HG03565 (cell line): ENCODE data around the gene PIKFYVE.
"Not testable (repeated sequence)": the region's sequence is repeated elsewhere in the genome, so short reads cannot be mapped to it uniquely, and the experiment has no call there.

ENCODE experiments used
- ATAC-seq: cut with Tn5 transposase; IDR thresholded peaks from one replicate; pipeline ENCODE4 v1.9.1; 2021; ENCODE audit warnings: mild to moderate bottlenecking, moderate library complexity; ENCODE audit not compliant: unreplicated experiment

Gene PIKFYVE

DNA sequence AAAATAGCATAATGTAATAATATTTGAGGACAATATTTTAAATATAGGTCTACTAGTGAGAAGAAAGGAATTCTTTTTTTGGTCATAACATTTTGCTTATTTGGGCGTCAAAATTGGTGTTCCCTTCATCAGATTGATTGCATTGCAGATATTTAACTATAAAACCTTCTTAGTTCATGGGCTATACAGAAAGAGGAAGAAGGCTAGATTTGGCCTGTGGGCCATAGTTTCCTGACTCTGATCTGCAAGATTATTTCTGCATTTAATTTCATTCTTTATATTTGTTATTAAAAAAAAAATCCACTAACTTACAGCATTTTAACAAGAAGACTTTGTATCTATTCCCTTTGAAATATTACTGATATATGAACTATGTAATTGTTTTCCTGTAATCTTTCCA is 31.9 kb downstream of the PIKFYVE start:
- ATAC-seq, result no peak

DNA sequence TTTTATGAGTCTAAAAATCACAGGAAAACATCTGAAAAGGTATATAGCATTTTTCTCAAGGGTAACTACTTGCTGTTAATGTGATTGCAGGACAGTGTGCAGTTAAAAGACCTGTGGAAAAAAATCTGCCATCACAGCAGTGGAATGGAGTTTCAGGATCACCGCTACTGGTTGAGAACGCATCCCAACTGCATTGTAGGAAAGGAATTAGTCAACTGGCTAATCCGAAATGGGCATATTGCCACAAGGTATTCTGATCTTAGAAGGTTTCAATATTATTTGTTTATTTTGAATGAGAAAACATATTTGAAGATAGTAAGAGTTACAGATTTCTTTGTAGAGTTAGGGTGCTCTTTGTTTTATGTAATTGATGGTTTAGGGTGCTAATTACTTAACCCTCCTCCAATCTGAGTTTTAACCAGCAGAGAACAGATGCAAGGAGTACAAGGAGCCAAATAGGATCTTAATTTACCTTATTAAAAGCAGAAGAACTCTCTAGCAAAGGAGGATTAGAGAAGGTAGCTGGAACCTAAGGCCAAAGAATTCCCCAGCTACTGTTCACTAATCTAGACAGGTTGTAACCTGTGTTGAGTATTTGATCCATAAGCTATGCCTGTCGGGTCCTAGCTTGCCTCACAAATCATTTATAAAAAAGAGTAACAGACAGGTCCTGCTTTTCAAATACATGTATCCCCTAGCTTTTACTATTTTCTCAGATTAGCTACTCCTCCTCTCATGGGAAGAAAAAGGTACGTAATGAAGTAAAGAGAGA is 35.0 kb downstream of the PIKFYVE start:
- no peak for ATAC-seq

DNA sequence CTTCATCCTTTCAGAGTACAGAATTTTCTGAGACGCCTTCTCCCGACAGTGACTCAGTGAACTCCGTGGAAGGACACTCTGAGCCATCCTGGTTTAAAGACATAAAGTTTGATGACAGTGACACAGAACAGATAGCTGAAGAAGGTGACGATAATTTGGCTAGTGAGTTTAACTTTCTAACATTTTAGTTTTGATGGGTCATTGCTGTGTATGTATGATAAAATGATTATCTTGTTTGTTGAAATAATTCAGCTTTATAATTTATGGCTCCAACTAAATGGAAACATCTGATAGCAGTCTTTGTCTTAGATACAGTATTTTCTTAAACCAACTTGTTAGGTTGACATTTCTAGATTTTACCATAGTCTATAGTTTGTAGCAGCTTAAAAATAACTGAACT is 38.1 kb downstream of the PIKFYVE start:
- ATAC-seq, result no peak

DNA sequence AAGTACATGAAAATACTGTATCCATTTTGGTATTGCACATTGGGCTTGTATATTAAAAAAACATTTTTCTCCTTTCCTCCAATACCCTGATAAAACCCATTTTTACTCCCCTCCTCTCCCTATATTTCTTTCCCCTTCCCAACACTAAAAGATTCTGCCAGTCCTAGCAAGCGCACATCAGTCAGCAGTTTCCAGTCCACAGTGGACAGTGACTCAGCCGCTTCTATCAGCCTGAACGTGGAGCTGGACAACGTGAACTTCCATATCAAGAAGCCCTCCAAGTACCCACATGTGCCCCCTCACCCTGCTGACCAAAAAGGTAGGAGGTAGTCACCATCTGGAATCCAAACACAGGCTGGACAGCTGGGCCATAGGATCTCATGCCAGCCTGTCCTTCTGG is 38.6 kb downstream of the PIKFYVE start:
- ATAC-seq, result no peak

DNA sequence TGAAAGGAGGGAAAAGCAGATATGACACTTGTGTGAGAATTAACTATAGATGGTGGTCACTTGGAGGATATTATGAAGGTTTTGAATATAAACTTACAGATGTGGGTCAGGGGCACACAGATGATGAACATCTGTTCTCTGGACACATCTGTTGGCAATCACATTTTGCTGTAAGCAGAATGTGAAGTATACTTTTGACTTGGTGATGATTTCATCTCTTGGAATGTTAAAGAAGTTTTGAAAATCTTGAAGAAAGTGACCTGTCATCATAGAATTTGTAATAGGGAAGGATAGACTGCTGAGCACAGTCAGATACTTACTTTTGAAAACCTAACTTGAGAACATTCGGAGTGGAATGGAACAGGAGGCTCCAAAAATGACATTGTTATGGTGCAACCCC is 40.2 kb downstream of the PIKFYVE start:
- no peak for ATAC-seq

DNA sequence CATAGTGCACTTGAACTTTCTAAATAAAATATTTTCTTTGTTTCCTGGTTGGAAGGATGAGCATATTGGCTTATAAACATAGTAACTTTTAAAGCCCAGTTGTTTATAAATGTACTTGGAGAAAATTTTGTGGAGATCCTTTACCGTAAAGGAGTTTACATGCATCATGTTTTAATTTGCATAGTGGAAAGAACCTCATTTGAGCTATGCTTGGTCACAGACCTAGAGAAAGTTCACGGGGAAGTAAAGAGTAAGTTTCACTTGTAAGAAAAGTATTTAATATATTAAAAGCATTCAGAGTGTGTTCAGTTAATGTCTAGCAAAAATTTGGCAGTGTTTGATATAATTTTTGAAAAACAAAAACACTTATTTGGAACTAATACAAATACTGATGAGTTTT is 45.3 kb downstream of the PIKFYVE start:
- ATAC-seq, result peak; percentile 42

DNA sequence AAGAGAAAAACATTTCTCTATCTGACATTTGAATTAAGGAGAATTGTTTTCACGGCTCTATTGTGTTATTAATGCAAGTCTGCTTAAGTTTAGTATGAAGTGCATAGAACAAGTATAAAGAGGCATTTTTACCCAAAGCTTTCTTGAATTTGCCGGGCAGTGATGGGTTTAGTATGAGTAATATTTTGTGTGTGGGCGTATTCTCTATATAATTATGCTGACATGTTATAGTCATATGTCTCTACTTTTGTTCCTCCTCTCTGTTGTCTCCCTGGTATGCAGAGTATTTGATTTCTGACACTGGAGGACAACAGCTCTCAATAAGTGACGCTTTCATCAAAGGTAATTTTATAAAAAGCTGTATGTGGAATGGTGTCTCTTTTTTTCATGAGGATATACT is 45.9 kb downstream of the PIKFYVE start:
- ATAC-seq, result peak; percentile 57

DNA sequence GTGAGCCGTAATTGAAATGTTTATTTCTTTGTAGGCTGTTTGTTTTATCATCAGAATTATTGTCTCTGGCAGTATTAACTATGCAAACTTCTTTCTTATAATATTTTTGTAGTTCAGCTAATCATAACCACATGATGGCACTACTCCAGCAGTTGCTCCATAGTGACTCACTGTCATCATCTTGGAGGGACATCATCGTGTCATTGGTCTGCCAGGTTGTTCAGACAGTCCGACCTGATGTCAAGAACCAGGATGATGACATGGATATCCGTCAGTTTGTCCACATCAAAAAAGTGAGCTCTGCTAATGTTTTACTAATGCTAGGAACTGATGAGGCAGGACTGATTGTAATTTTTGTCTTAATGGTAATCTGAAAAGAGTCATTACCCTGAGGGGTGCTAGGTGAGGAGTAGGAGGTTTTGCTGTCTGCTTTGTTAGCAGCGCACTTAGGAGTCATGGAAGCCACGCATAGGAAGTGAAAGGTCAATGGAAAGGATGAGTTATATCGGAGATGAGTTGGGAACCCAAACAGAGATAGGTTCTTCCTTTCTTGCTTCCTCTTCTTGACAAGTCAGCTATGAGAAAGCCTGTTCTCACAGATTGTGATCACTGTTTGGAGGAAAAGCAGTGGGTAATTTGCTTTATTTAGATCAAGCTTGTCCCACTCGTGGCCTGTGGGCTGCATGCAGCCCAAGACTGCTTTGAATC is 49.2 kb downstream of the PIKFYVE start:
- peak; percentile 67 for ATAC-seq

DNA sequence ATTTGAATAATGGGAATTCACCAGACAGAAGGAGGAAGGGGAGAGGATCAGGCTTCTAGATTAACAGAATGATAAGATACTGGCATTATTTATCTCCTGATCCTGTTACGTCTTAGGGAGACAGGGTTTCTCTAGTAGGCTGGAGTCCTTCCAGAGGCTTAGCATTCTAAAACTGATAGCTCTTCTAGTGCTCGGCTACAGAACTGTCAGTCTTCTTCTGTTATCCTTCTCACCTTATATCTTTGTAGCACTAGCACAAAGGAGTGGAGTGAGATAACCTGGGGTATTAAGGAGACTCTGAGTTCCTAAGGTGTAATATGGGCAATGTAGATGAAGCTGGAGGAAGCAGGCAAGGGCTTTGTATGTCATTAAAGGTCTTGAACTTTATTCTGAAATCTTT is 52.1 kb downstream of the PIKFYVE start:
- no peak for ATAC-seq

DNA sequence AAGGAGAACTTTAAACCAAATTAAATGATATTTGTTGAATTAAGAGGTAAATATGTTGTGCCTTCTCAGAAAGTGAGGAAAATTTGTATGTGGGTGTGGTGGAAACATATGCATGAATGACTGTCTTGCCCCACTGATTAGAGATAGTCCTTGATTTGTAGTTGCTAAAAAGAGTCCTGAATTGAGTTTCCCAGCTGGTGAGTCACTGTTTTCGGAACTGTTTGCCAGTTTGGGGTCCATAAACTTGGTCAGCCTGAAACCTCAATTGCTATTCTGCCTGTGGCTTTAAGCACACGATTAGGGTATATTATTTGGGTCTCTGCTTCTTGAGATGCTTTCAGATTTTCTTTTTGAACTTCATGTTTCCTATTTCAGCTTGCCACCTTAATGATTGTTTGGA is 53.3 kb downstream of the PIKFYVE start:
- peak; percentile 27 for ATAC-seq

DNA sequence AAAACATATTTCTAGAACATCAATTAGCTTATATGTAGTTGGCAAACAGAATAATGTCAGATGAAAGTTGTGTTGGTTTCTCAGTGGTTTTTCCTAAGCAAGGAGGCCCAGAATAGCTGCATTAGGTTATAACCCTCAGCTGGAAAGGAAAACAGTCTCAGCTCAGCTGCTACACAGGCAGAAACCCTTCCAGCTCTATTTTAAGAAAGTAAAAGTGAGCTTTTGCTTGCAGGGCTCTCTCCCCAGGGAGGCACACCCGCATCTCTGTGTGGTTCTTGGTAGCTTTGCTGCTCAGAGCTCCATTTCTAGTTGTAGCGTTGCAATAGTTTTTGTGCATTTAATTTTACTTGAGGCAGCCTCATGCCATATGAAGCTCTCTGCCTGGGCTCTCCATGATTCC is 54.6 kb downstream of the PIKFYVE start:
- peak; percentile 91 for ATAC-seq

DNA sequence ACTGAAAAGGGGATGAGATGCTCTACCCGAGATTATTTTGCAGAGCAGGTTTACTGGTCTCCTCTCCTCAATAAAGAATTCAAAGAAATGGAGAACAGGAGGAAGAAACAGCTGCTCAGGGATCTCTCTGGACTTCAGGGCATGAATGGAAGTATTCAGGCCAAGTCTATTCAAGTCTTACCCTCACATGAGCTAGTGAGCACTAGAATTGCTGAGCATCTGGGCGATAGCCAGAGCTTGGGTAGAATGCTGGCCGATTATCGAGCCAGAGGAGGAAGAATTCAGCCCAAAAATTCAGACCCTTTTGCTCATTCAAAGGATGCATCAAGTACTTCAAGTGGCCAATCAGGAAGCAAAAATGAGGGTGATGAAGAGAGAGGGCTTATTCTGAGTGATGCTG is 60.0 kb downstream of the PIKFYVE start:
- no peak for ATAC-seq

DNA sequence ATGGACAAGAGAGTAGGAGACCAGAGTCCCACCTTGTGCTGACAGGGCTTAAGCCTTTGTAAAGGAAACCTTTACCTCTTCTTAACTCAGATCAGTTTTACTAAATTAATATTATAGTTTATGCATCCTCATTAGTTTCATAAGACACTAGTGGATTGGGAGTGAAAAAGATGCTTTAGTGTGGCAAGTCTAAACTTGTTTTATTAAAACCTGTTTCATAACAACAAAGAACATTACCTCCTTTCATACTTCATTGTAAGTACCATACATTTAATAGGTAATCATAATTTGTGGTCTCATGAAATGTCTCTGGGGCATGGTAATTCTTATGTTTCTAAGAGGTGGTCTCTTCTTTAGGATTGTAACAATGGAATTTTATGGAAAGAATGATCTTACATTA is 63.4 kb downstream of the PIKFYVE start:
- ATAC-seq, result no peak

DNA sequence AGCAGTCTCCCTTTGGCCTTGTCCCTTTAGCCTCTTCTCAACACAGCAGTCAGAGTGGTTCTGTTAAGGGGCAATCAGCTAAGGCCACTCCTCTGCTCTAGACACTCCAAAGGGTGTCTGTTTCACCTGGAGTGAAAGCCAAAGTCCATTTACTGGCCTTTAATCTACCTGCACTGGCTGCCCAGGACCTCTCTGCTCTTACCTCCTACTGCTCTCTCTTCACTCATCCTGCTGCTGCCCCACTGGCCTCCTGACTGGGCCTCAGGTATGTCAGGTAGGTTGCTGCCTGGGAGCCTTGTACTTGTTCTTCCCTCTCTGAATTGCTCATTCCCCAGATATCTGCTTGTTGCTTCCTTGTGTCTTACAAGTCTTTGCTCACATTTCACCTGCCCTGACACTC is 68.2 kb downstream of the PIKFYVE start:
- ATAC-seq, result no peak

DNA sequence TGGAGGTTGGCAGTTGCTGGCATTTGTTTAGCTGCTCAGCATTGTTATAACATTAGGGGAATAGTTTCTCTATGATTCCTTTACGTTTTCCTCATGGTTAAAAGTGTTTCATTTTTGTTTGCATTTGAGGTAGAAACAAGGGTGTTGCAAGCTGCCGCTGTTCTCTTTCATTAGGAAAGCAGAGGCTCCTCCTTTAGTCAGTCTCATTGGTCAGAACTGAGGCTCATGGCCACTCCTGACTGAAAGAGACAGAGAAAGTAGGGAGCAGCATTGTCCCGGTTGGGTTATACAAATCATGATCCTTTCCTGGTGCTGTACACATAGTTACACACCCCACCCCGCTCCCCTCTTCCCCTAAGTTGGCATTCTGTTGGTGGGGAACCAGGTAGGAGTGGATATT is 80.7 kb downstream of the PIKFYVE start:
- ATAC-seq, result no peak

DNA sequence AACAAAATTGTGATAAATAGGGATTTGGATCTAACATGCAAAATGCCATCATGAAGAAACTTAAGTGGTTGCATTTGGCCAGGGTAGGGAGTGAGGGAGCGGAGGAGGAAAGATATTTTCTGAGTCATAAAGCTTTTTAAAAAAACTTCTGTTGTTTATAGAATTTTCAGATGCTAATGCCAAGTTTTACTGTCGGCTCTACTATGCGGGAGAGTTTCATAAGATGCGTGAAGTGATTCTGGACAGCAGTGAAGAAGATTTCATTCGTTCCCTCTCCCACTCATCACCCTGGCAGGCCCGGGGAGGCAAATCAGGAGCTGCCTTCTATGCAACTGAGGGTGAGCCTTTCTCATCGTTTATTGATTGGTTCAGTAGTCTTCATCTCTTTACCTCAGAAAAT is 84.6 kb downstream of the PIKFYVE start:
- no peak for ATAC-seq

DNA sequence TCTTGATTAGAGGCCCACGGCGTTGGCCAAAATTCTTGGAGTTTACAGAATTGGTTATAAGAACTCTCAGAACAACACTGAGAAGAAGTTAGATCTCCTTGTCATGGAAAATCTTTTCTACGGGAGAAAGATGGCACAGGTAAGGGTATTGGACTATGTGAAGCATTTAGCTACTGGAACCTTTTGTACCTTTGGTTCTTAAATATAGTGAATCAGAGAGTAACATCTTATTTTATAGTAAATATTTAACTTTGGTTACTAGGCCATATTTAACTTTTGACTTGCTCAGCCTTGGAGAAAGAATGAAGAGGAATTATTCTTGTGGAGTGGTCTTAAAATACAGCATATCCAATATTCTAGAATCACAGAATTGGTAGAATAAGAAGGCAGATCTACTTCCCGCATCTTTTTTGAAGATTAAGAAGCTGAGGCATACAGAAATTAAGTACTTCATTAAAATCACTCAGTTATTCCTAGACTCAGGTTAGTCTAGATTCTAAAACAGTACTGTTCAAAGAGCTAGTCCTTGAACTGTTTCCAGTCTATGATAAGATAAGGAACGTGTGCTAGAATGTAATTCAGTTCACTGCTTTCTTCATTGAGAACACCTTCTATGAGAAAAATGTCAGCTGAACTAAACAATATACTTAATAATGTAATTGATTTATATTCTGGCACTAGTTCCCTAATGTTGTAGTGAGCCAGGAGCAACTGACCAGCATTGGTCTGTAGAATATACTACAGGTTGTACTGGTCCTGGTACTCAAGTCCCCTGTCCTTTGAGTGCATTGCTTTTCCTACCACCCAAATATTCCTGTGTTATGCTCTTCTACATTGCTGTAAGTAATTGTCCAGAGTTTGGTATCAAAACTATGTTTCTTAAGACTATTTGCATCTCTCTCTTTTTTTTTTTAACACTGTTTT is 86.9 kb downstream of the PIKFYVE start:
- no peak for ATAC-seq

DNA sequence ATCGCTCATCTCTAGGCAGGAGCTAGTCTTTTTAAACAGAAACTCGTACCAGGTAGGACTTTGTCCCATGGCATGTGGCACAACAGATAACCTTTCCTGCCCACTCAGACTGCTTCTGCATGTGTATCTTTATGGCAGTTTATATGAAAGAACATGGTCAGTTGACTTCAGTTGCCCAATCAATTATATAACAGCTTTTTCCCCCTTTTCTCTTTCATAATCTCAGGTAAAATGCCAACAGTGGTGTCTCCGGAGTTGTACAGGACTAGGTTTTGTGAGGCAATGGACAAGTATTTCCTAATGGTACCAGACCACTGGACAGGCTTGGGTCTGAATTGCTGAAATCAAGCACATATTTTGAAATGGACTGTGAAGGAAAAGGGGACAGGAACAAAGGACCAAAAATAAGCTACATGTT is 88.9 kb downstream of the PIKFYVE start:
- no peak for ATAC-seq

DNA sequence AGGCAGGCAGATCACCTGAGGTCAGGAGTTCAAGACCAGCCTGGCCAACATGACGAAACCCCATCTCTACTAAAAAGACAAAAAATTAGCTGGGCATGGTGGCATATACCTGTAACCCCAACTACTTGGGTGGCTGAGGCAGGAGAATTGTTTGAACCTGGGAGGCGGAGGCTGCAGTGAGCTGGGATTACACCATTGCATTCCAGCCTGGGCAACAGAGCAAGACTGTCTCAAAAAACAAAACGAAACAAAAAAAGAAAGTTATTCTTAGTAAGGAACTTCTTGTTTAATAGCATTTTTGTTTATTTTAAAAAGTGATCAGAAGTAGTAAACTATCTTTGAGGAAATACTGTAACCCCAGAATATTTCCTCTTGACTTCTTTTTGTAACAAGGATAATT is 90.4 kb downstream of the PIKFYVE start:
- not testable (repeated sequence) for ATAC-seq

DNA sequence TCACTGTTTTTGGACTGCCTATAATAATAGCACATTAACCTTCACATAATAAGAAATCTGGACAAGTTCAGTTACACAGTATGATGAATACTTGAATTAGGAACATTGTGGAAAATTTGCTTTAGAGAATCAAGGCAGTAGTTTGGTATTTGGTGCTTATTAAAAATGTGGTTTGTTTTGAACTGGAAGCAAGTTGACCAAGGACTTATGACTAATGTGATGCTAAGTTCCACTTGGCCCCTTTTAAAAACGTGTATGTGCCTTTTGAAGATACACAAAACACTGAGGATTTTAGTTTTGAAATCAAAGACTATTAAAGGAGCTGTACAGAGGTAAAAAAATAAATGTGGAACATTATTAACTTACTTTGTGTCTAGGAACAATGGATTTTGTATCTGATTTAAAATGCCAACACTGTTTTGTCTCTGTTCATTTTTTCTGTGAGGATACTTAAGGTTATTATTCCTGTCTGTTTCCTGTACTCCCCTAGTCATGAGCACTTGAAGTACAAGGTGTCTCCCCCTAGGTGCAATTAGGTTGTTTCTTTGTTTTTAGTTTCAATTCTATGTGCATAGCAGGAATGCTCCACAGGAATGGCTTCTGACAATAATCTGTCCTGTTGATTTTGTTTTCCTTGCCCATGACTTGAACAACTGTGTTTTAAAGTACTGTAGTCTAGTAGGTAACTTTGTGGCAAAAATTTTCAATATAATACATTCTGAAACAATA is 91.0 kb downstream of the PIKFYVE start:
- ATAC-seq, result no peak
